ENCODE measurements around the gene B4GAT1.

DNA sequence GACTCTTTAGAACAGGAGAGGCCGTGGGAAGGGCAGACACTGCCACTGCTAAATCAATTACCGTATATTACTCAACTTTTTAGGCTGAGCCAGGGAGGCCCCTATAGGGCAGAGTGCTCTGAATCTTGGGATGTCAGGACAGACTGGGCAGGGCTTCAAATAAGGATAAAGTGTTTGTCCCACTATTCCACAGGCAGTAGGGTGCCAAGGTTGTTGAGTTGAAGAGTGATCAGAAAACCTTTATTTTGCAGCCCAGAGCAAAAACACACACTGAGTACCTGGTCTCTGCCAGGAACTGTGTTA is 1.6 kb upstream of the B4GAT1 start:
- TF ChIP-seq POLR2A (IDR thresholded peaks at IDR 0.05) (no peak), POLR2AphosphoS5 (IDR thresholded peaks at IDR 0.05) (no peak)
- TF ChIP-seq, protein P1, sequence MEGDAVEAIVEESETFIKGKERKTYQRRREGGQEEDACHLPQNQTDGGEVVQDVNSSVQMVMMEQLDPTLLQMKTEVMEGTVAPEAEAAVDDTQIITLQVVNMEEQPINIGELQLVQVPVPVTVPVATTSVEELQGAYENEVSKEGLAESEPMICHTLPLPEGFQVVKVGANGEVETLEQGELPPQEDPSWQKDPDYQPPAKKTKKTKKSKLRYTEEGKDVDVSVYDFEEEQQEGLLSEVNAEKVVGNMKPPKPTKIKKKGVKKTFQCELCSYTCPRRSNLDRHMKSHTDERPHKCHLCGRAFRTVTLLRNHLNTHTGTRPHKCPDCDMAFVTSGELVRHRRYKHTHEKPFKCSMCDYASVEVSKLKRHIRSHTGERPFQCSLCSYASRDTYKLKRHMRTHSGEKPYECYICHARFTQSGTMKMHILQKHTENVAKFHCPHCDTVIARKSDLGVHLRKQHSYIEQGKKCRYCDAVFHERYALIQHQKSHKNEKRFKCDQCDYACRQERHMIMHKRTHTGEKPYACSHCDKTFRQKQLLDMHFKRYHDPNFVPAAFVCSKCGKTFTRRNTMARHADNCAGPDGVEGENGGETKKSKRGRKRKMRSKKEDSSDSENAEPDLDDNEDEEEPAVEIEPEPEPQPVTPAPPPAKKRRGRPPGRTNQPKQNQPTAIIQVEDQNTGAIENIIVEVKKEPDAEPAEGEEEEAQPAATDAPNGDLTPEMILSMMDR (IDR thresholded peaks at IDR 0.05 in 8 of 11, conservative IDR thresholded peaks at IDR 0.05 in 3 of 11), result no peak

All from spleen (tissue), 7 donors.